MV-4-11 (cell line): ENCODE data around the gene FUT7.
"Not testable (repeated sequence)": the region's sequence is repeated elsewhere in the genome, so short reads cannot be mapped to it uniquely, and the experiment has no call there.

Experiments used
- DNase-seq: peaks from one replicate; lab custom pipeline; 2025; lab: John Stamatoyannopoulos, UW

FUT7 gene

DNA sequence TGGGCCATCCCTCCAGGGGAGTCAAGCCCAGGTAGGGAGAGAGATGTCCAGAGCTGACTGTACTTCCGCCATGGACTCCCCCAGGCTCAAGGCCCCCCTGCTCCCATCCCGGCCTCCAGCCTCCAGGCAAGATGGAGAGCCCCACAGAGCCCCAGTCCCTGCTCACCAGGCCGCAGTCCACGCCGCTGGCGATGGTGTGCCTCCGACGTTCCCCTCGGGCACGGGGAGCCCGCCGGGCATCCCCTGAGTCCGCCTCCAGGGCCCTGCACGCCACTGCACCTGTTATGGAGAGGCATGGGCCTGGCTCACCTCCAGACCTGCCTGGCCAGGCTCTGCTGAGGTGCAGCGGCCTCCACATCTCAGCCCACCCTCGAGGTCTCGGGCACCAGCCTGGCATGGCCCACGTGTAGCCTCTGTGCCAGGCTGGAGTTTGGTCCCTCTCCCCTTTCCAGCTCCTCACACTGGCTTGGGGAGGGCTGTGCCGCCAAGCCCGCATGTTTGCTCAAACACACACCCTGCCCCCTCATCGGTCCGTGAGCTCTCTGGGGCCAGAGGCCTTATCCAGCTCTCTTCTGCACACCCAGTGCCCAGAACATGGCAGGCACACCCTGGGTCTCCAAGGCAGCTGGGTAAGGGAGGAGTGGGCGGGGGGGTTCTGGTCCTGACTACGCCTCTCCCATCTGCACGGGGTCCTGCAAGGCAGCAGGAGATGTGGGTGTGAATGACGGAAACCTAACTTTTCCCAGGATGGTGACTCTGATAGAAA, 34.4 kb upstream of the FUT7 start:
- DNase-seq = no peak

DNA sequence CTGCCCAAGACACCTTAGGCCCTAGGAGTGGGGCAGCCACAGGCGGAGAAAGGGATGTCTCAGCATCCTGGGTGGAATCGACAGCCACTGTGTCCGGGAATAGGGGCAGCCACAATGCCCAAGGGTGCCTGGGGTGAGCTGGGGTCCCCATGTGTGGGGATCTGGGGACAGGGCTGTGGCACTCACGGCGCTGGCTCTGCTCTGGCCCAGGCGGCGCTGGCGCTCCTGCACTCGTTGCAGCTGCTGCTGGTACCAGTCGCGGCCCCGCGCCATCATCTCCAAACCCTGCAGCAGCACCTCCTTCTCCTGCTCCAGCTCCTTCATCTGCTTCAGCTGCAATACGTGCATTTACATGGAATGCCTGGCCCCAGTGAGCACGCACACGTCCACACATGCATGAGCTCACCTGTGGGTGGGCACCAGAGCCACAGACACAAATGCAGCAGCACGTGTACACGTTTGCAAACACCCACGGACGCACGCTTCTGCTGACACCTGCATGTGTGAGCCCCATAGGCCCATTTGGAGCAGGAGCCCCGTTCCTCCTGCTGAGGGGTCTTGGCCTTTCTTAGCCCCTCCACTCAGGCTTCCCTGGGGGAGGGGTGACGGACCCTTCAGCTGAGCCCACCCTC, 33.6 kb upstream of the FUT7 start:
- no peak for DNase-seq

DNA sequence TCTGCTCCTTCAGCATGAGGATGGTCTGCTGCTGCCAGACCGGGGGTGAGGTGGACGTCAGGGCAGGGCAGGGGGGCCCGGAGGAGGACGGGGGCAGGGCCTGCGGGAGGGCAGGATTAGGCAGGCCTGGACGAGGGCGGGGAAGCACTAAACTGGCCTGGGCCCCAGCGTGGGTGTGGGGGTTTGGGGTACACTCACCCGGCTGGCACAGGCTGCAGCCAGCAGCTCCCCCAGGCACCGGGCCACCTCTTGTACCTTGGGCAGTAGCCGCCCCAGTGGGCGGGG, 32.9 kb upstream of the FUT7 start:
- DNase-seq = no peak

DNA sequence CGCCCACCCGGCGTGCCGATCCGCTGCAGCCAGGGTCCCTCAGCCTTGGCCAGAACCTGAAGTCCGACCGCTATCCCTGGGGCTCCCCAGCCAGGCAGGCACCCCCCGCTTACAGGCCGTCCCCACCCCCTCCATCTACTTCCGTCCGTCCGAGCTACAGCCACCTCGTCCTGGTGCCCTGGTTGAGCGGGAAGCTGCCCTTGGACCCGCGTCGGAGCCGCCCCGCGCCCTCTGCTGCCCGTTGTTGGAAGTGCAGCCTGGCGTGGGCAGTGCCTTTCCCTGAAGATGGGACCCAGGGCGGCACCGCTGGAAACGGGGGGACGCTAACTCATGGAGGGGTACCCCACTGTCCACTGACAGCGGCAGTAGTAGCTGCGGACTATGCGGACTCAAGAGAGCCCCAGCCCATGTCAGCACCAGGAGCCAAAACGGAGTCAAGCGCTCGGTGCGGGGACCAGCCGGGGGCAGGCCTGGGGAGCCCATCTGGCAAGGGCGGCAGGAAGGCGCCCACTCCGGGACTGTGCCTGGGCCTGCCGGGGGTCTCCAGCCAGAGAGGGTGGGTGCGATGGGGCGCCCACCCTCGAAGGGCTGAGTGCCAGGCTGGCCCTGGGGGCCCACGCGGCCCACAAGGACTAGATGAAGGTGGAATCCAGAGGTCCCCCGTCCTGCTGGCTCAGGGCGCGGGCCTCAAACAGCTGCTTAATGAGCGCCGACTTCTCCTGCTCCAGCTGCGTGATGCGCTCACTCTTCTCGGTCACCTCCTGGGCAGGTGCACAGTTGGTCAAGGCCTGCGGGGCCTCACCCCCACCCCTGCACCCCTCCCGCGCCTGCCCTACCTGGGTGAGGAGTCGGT, 32.4 kb upstream of the FUT7 start:
- DNase-seq = no peak

DNA sequence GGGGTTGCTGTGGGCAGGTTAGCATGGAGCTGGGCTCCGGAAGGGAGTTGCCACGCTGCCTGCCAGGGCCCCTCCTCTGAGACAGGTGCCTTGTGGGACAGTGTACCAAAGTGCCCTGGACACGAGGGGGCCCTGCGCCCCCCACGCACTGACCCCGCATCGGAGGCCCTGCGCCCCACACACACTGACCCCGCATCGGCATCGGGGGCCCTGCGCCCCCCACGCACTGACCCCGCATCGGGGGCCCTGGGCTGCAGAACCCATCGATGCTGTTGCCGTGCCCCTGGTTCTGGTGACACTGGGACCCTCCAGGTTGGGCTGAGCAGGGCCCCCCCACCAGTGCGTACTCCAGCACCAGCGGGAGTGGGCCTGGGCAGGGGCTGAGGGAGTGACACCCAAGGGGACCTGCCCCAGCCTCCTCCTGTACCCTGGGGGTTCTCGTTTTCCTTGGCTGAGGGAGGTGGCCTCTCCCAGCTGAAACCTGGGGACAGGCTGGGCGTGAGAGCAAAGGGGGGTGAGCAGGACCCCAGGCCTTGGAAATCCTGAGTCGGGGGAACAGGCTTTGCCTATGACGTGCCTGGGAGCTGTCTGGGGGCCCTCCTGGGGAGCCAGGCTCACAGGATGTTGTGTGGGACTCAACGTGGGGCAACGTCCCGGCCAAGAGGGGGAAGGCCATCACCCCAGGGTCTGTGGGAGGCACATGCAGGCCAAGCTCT, 31.6 kb upstream of the FUT7 start:
- no peak for DNase-seq

DNA sequence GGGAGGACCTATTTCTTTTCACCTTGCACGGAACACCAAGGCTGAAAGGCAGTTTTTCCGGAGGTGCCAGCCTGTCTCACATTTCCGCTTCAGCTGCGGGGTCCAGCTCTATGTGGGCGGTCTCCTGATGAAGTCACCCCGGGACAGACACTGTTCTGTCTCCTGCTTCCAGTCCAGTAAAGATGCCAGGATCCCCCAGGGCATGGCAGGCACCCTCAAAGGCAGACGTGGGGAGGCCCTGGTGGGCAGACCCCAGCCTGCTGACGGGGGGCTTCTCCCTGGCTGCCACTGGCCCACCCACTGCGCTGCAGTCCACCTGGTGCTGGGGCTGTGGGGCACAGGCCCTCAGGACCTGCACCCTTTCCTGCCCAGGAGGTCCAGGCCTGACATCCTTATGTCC, 30.9 kb upstream of the FUT7 start:
- not testable (repeated sequence) for DNase-seq

DNA sequence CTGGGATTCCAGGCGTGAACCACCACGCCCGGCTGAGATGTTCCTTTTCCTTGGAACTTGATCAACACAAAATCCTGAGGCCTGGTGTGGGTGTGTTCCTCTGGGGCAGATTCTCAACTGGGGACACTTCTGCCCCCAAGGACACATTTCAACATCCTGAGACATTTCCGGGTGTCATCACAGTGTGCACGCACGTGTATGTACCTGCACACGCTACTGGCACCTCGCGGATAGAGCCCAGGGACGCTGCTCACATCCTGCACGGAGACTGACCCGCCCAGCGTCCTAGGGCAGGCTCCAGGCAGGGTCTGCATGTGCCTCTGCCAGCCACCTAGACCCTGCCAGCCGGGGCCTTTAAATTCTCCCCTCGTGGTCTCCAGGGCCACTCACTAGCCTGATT, 30.5 kb upstream of the FUT7 start:
- no peak for DNase-seq

DNA sequence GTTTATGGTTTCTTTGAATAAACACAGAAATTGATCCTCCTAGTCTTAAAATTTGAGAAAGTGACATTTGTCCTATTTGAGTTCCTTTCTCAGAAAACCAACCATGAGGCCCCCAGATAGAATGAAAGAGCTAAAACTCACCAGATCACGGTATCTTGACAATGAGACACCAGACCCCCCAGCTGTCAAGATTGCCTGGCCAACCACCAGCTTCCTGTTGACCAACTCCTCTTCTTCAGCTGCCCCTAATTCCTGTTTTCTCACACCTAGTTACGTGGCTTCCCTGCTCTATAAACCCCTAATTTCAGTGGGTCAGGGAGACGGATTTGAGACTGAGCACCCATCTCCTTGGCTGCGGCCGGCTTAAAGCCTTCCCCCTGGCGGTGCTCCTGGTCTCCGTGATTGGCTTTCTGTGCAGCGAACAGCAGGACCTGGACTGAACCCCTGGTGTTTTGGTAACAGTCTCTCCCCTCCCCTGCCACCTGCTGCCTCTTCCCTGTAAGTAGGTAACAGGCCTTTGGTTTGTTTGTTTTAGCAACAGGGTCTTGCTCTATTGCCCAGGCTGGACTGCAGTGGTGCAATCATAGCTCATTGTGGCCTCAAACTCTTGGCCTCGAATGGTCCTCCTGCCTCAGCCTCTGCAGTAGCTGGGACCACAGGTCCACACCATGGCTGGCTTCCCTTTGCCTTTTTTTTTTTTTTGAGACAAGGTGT, 26.8 kb upstream of the FUT7 start:
- DNase-seq = no peak

DNA sequence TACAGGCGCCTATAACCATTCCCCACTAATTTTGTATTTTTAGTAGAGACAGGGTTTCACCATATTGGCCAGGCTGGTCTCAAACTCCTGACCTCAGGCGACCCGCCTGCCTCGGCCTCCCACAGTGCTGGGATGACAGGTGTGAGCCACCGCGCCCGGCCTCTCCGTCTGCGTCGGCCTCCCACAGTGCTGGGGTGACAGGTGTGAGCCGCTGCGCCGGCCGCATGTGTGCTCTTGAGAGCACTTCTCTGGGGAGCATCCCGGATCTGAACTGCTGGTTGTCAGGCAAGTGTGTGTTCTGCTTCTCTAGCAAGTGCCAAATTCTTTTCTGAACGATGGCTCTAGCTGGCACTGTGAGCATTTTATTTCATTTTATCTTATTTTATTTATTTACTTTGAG, 25.7 kb upstream of the FUT7 start:
- DNase-seq = no peak

DNA sequence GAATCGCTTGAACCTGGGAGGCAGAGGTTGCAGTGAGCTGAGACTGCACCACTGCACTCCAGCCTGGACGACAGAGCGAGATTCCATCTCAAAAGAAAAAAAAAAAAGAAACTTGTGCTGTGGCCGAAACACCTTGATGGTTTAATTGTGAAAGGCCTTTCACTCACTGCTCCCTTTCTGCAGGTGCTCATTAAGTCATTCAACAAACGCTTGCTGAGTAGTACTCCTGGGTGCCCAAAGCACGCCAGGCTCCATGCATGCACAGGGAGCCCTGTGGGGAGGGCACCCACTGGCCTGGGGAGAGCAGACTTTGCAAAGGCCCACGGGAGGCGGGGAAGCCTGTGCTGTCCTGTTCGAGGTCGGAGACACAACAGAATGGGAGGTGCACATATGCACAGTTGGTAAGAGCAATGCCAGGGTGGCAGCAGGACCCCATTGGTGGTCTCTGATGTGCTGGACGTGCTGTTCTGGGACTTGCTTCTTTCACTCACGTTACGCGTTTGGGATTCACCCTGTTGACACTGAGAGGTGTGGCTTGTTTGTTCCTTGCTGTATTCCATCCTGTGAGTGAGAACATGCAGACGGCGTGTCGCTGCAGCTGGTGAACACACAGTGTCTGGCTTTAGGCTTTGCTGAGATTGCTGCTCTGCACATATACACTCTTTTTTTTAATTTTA, 25.0 kb upstream of the FUT7 start:
- DNase-seq = no peak

DNA sequence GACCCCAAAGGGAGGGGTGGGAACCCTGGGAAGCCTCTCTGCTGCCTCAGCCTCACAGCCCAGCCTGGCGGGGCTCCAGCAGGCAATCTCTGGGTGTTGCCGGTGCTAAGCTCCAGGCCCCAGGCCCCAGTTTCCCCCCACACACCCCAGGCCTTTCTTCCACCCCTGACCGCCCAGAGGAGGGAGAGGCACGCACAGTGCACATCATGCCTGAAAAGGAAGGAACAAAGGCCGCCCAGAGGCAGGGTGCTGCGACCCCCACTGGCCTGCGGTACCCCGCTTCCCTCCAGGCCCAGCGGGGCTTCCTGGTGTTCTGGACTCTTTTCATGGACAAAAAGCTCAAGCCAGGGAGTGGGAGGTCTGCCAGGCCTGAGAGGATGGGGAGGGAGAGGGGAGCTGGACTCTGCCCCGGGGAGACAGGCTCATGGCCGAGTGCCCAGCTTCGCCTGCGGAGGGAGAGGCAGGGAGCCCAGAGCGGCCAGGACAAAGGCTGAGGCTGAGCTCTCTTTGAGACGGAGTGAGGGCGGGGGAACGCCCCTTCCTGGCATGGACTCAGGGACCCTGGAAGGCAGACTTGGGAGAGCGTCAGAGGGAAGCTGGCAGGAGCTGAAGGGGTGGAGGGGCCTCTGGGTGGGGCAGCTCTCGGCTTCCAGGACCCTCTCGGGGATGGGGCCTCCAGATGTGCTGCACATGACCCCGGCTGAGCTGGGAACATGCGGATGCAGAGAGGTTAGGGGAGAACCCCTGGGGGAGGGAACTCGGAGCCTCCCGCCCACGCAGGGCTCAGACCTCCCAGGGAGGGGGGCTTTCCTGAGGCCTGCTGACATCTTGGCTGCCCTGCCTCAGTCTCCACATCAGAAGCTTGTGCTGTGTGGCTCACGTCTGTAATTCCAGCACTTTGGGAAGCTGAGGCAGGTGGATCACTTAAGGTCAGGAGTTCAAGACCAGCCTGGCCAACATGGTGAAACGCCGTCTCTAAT, 23.8 kb upstream of the FUT7 start:
- no peak for DNase-seq

DNA sequence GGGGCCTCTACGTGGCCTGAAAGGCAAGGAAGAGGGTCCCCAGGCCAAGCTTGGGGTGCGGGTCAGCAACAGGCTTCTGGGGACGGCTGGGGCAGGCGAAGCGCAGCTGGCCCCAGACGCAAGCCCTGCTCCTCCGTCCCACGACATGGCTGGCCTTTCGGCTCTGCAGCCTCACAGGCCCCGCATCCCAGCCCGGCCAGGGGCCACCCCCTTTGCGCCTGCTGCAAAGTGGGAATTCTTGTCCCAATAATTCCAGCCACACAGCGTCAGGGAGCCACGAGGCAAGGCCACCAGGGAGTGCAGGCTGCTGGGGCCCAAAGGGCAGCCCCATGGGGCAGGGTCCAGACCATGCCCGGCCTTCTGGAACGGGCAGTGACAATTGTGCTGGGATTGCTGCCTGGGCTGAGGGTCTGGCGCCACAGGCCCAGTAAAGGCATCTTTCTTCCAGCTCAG, 23.1 kb upstream of the FUT7 start:
- DNase-seq = no peak

DNA sequence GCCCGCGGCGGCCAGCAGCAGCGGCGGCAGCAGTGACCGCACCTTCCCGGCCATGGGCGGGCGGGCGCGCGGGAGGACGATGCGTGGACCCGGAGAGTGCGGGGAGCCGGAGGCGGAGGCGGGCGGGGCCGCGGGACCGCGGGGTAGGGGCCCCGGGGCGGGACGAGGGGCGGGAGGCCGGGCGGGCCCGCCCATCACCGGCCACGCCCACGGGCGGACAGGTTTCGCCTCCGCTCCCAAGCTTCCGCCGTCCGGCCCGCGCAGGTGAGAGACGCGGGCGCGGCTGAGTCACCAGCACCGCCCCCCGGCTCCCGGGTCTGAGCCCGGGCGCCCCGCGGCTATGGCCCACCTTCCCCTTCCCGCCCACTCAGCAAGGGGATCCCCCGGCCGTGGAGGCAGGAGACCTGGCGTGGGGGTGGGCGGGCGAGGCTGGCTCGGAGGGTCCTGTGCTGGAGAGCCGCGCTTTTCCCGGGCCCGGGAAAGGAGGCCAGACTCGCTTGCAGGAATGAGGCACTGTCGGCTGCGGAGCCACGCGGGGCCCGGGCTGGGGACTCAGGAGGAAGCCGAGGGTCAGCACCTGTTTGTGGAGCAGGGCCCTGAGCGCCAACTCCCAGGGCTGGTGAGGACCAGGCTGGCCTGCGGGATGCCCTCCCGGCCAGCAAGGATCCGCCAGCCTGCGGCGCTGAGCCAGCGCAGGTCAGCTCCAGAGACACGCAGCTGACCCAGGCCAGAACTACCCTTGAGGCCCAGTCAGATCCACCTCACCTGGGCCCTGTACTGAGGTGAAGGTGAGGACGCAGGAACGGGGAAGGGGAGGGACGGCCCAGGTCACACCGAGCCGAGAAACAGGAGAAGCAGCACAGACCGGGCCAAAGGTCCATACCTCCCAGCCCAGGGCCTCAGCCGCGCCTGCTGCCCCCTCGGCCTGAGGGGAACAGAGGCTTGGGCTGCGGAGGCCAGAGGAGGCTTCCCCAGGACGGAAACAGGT, 22.4 kb upstream of the FUT7 start, which contains the start of gene ENTPD2:
Gene ENTPD2 (minus strand): TSS at position 118 of the 988 bp plus-strand sequence. CDS start 64 bp downstream, at position 54.
- DNase-seq = no peak

DNA sequence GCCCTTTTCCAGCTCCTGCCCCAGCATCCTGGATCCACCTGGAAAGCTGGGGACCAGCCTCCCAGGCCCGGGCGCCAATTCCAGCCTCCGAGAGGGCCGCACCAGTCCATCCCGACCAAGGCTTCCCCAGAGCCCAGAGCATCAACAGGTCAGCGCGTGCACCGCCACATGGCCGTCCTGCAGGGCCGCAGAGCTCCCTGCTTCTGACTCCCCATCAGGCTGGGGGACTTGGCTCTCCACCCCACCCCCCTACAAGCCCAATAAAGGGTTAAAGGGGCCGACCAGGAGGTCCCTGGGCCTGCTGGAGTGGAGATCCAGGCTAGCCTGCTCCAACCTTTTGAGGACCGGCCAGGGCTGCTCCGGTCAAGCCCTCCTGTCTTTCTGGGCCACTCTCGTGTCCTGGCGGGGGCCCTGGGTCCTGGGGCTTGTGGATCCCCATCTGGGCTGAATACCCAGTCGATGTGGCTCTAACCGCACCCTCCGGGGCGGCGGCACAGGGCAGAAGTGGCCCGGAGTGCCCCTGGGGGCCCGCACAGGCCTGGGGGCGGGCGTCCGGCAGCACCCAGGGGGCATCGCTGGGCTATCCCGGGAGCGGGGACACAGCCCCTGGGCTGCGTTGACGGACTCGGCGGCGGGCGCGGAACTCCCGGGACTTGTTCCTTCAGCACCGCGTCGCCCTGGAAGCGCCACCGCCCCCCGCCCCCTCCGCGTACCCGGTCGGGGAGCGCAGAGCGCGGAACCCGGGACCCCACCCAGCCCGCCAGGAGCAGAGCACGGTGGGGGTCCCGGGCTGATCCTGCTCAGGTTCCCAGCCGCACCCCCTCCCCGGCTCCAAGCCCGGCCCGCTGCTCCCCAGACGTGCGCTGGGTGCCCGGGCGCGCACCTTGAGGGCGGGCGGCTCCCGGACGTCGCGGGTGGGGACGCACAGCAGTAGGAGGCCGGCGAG, 21.4 kb upstream of the FUT7 start:
- DNase-seq = no peak

DNA sequence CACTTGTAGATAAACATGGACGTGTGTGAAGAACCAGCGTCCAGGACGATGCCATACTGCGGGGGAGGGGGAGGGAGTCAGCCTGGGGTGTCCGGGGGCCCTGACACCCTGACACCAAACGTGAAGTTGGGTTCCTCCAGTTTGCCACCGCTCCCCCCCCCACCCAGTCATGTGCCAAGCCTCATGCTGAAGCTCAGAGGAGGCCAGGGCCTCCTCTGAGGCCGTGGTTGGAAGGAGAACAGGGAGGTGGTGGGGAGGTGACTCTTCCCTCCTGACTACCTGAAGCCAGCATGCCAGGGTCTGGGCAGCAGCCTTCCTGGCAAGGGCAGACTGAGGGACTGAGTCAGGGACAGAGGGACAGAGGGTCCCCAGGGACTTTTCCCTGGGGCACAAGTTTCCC, 20.4 kb upstream of the FUT7 start:
- DNase-seq = no peak

DNA sequence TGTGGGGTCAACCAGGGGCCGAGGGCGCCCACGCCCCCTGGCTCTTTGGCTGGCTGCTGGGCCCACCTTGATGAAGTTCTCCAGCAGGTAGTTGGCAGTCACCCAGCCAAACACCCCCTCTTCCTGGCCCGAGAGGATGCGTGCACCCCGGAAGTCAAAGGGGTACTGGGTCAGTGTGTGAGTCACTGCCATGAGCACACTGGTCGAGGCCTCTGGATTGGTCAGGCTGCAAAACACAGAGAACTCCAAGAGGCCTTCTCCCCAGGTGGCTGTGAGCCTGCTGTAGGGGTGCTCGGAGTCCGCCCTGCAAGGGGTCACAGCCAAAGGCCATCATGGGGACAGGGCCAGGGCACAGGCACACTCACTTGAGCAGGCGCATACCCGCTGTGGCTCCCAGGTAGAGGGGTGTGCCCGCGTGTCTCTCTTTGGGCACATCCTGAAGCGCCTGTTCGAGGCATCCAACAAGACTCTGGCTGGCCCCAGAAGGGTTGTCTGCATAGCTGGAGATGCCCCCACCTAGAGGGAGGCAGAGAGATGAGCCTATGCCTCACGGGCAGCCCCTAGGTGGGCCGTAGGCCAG, 19.3 kb upstream of the FUT7 start:
- DNase-seq = no peak

DNA sequence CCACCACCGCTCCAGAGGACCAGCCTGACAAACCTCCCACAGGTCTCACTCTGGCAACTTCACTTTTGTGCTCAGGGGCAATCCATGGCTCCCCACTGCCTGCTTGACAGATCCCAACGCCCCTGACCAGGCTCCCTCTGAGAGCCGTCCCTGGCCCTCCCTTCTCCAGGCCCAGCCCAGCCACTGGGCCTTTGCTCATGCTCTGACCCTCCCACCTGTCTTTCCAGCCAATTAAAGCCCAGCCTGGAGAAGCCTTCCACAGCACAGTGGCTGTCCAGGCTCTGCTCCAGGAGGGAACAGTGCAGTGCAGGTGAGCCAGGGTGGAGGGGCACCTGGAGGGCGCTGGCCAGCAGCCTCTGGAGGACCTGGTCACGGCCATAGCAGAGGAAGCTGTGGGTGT, 18.7 kb upstream of the FUT7 start:
- DNase-seq = no peak
